HUES6 (cell line): ENCODE results near the gene SPATA2L.

Experiments used
- H3K27ac ChIP-seq: 2 replicates; pipeline ENCODE4 v1.7.0; 2013; ENCODE audit warnings: low read depth, mild to moderate bottlenecking, low read length, inconsistent platforms
- H3K27me3 ChIP-seq: 2 replicates; pipeline ENCODE4 v1.6.1; 2013; ENCODE audit warnings: low read length; ENCODE audit not compliant: control insufficient read depth, insufficient read depth
- H3K36me3 ChIP-seq: 2 replicates; pipeline ENCODE4 v1.6.1; 2013; ENCODE audit warnings: low read length; ENCODE audit not compliant: control insufficient read depth, insufficient read depth
- H3K4me1 ChIP-seq: 2 replicates; pipeline ENCODE4 v1.6.1; 2013; ENCODE audit warnings: low read length; ENCODE audit not compliant: control insufficient read depth, insufficient read depth
- H3K4me3 ChIP-seq: 2 replicates; pipeline ENCODE4 v1.5.1; 2013; ENCODE audit warnings: low read depth, low read length
- H3K9ac ChIP-seq: one replicate; pipeline ENCODE4 v1.6.1; 2013; ENCODE audit warnings: mild to moderate bottlenecking, low read length
- H3K9me3 ChIP-seq: 2 replicates; pipeline ENCODE4 v1.6.1; 2013; ENCODE audit warnings: low read depth, low read length; ENCODE audit not compliant: control insufficient read depth, insufficient read depth

SPATA2L gene

GRCh38 chr16:89716493-89716892, 15.0 kb upstream of the SPATA2L start:
- H3K27me3 ChIP-seq: peaks cover 16% of the 10 kb centered on the region
- H3K9me3 ChIP-seq: no peaks in the 10 kb centered on the region
- H3K9ac ChIP-seq: no peak overlapping the region
- no peak overlapping the region for H3K4me3 ChIP-seq
- H3K4me1 ChIP-seq: 0 out of 2 replicates have a peak, but pooled peaks cover 3% of the 10 kb centered on the region
- no peak overlapping the region for H3K27ac ChIP-seq
- H3K36me3 ChIP-seq: peaks cover 8% of the 10 kb centered on the region; the same call in 1 of the 2 replicates

- H3K36me3 ChIP-seq: peaks cover 8% of the 10 kb centered on the region; the same call in 1 of the 2 replicates
- peaks cover 4% of the 10 kb centered on the region for H3K27me3 ChIP-seq
- peaks cover 23% of the 10 kb centered on the region for H3K4me1 ChIP-seq
- H3K9me3 ChIP-seq: no peaks in the 10 kb centered on the region
- no peak overlapping the region for H3K27ac ChIP-seq
- H3K9ac ChIP-seq: peak overlapping the region; percentile 80
- H3K4me3 ChIP-seq: peak overlapping the region; percentile 91
Measured at GRCh38 chr16:89712274-89712781, 10.8 kb upstream of the SPATA2L start.

- no peak overlapping the region for H3K27ac ChIP-seq
- H3K4me1 ChIP-seq: peaks cover 23% of the 10 kb centered on the region
- peak overlapping the region; percentile 91 for H3K4me3 ChIP-seq
Measured at GRCh38 chr16:89711601-89712273, 10.2 kb upstream of the SPATA2L start.

GRCh38 chr16:89710709-89711564, 9.4 kb upstream of the SPATA2L start:
- no peak overlapping the region for H3K4me3 ChIP-seq
- peaks cover 4% of the 10 kb centered on the region for H3K27me3 ChIP-seq
- H3K9ac ChIP-seq: no peak overlapping the region
- H3K36me3 ChIP-seq: peaks cover 5% of the 10 kb centered on the region; the same call in 1 of the 2 replicates
- peaks cover 23% of the 10 kb centered on the region for H3K4me1 ChIP-seq
- H3K27ac ChIP-seq: no peak overlapping the region
- H3K9me3 ChIP-seq: no peaks in the 10 kb centered on the region

More at GRCh38 chr16:89711601-89712273, 10.2 kb upstream of the SPATA2L start:
- H3K9ac ChIP-seq: peak overlapping the region; percentile 80
- peaks cover 5% of the 10 kb centered on the region; the same call in 1 of the 2 replicates for H3K36me3 ChIP-seq
- peaks cover 4% of the 10 kb centered on the region for H3K27me3 ChIP-seq
- H3K9me3 ChIP-seq: no peaks in the 10 kb centered on the region

- Histone ChIP-seq H3K36me3 (peaks cover 5% of the 10 kb centered on the region; the same call in 1 of the 2 replicates), H3K9ac (peak overlapping the region; percentile 67), H3K9me3 (no peaks in the 10 kb centered on the region), H3K27me3 (peaks cover 7% of the 10 kb centered on the region), H3K4me3 (no peak overlapping the region), H3K27ac (no peak overlapping the region; the same call in 1 of the 2 replicates), H3K4me1 (peaks cover 23% of the 10 kb centered on the region)
Measured at GRCh38 chr16:89709716-89710432, 8.4 kb upstream of the SPATA2L start.

GRCh38 chr16:89709166-89709565, 7.7 kb upstream of the SPATA2L start:
- peak overlapping the region; percentile 67 for H3K9ac ChIP-seq

GRCh38 chr16:89708481-89708931, 7.0 kb upstream of the SPATA2L start:
- no peak overlapping the region for H3K27ac ChIP-seq
- no peak overlapping the region for H3K4me3 ChIP-seq
- no peaks in the 10 kb centered on the region for H3K36me3 ChIP-seq
- H3K4me1 ChIP-seq: peaks cover 23% of the 10 kb centered on the region
- no peaks in the 10 kb centered on the region for H3K9me3 ChIP-seq
- peaks cover 12% of the 10 kb centered on the region for H3K27me3 ChIP-seq
- no peak overlapping the region for H3K9ac ChIP-seq

More at GRCh38 chr16:89709166-89709565, 7.7 kb upstream of the SPATA2L start:
- Histone ChIP-seq H3K27ac (no peak overlapping the region; the same call in 1 of the 2 replicates), H3K36me3 (peaks cover under 1% of the 10 kb centered on the region; the same call in 1 of the 2 replicates), H3K27me3 (peaks cover 11% of the 10 kb centered on the region), H3K4me3 (no peak overlapping the region), H3K4me1 (peaks cover 23% of the 10 kb centered on the region), H3K9me3 (no peaks in the 10 kb centered on the region)

GRCh38 chr16:89707695-89708094, 6.2 kb upstream of the SPATA2L start:
- Histone ChIP-seq H3K27ac (no peak overlapping the region), H3K36me3 (no peaks in the 10 kb centered on the region), H3K27me3 (peaks cover 12% of the 10 kb centered on the region), H3K4me3 (no peak overlapping the region), H3K9me3 (no peaks in the 10 kb centered on the region), H3K4me1 (peaks cover 20% of the 10 kb centered on the region), H3K9ac (no peak overlapping the region)

GRCh38 chr16:89706518-89707260, 5.2 kb upstream of the SPATA2L start:
- Histone ChIP-seq H3K9ac (no peak overlapping the region), H3K36me3 (no peaks in the 10 kb centered on the region), H3K27ac (no peak overlapping the region), H3K9me3 (no peaks in the 10 kb centered on the region), H3K4me3 (no peak overlapping the region), H3K27me3 (peaks cover 12% of the 10 kb centered on the region), H3K4me1 (peaks cover 20% of the 10 kb centered on the region)

- Histone ChIP-seq H3K4me3 (no peak overlapping the region), H3K4me1 (peaks cover 15% of the 10 kb centered on the region), H3K27ac (no peak overlapping the region), H3K36me3 (no peaks in the 10 kb centered on the region), H3K9me3 (no peaks in the 10 kb centered on the region), H3K9ac (no peak overlapping the region), H3K27me3 (peaks cover 12% of the 10 kb centered on the region)
Measured at GRCh38 chr16:89705006-89705405, 3.5 kb upstream of the SPATA2L start.
